NT2/D1 (cell line): ENCODE data around the gene TDRD5.

Experiments
- SUZ12 ChIP-seq: IDR thresholded peaks from 2 replicates; pipeline ENCODE4 v1.6.1; 2011; ENCODE audit not compliant: insufficient read length, insufficient read depth; ENCODE audit errors: extremely low read depth
- YY1 ChIP-seq: IDR thresholded peaks from 2 replicates; pipeline ENCODE4 v1.6.1; 2011; ENCODE audit not compliant: insufficient read length, insufficient read depth
- ZNF274 ChIP-seq: IDR thresholded peaks from 2 replicates; pipeline ENCODE4 v1.6.1; 2011; ENCODE audit warnings: mild to moderate bottlenecking, low read depth, low read length

GRCh38 chr1:179729881-179730280, 138.2 kb downstream of the TDRD5 start:
- TF ChIP-seq YY1 (no peak), SUZ12 (no peak), ZNF274 (no peak)
